GM20000 (cell line): Measurements from ENCODE around the gene REST.
"Not testable (repeated sequence)": the region's sequence is repeated elsewhere in the genome, so short reads cannot be mapped to it uniquely, and the experiment has no call there.

Experiments
- DNase-seq: peaks from one replicate; pipeline ENCODE4 v3.0.0; 2012; ENCODE audit warnings: low spot score
- TF ChIP-seq, protein P1 (sequence below): IDR thresholded peaks from 2 replicates; pipeline ENCODE4 v1.5.1; 2012; ENCODE audit warnings: mild to moderate bottlenecking, control low read depth; ENCODE audit errors: extremely low read depth, missing control alignments

Gene REST

DNA sequence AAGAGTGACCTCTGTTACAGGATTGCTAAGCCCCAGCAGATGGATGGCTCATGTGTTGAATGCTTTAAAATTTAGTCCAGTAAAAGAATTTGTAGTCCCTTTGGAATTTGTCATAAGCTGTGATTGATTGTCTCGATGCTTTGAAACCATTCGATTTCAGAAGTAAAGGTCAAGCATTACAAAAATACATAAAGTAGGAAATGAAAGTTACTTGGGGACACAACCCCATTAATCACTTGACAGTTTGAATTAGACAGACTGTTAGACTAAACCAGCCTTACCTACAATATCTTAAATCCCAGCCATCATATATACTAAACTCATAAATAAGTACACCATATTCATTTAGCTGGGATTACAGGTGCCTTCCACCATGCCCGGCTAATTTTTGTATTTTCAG is 6.6 kb downstream of the REST start:
- no peak for DNase-seq
- TF ChIP-seq, protein P1, sequence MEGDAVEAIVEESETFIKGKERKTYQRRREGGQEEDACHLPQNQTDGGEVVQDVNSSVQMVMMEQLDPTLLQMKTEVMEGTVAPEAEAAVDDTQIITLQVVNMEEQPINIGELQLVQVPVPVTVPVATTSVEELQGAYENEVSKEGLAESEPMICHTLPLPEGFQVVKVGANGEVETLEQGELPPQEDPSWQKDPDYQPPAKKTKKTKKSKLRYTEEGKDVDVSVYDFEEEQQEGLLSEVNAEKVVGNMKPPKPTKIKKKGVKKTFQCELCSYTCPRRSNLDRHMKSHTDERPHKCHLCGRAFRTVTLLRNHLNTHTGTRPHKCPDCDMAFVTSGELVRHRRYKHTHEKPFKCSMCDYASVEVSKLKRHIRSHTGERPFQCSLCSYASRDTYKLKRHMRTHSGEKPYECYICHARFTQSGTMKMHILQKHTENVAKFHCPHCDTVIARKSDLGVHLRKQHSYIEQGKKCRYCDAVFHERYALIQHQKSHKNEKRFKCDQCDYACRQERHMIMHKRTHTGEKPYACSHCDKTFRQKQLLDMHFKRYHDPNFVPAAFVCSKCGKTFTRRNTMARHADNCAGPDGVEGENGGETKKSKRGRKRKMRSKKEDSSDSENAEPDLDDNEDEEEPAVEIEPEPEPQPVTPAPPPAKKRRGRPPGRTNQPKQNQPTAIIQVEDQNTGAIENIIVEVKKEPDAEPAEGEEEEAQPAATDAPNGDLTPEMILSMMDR = no peak

DNA sequence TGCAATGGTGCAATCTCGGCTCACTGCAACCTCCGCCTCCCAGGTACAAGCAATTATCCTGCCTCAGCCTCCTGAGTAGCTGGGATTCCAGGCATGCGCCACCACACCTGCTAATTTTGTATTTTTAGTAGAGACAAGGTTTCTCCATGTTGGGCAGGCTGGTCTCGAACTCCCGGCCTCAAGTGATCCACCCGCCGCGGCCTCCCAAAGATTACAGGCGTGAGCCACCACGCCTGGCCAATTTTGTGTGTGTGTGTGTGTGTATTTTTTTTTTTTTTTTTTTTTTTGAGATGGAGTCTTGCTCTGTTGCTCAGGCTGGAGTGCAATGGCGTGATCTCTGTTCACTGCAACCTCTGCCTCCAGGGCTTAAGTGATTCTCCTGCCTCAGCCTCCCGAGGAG is 7.3 kb downstream of the REST start:
- DNase-seq = not testable (repeated sequence)

DNA sequence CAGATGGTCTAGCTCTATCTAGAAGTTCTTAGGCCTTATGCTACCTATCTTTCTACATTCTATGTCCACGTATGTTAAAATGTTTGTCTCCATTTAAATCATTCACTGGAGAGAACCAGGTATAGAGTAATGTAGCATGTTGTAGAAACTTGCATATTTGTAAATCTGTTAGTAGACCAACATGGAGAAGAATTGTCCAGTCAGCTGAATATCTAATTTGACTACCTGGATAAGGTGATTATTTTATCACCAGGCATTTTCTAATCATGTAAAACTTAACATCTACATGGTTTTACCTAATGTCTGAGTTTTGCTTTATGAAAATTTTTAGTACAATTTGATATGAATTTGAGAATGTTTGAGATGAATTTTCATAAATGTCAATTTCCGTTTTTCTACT is 19.5 kb downstream of the REST start:
- DNase-seq = no peak
- TF ChIP-seq, protein P1 = no peak

GRCh38 chr4:56930638-56931037 is 22.9 kb downstream of the REST start:
- TF ChIP-seq, protein P1 = no peak
- DNase-seq = no peak

- no peak for DNase-seq
- TF ChIP-seq, protein P1 = no peak
These were observed 24.2 kb downstream of the REST start for GRCh38 chr4:56931924-56932323.

GRCh38 chr4:56937262-56937661 is 29.6 kb downstream of the REST start:
- no peak for DNase-seq
- TF ChIP-seq, protein P1 = no peak

DNA sequence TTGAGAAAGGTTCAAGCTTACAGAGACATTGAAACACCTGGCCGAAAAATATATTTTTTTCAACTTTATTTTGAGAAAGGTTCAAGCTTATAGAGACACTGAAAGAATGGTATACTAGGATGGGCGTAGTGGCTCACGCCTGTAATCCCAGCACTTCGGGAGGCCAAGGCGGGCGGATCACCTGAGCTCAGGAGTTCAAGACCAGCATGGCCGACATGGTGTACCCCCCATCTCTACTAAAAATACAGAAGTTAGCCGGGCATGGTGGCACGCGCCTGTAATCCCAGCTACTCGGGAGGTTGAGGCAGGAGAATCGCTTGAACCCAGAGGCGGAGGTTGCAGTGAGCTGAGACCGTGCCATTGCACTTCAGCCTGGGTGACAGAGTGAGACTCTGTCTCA is 32.1 kb downstream of the REST start:
- DNase-seq = not testable (repeated sequence)

DNA sequence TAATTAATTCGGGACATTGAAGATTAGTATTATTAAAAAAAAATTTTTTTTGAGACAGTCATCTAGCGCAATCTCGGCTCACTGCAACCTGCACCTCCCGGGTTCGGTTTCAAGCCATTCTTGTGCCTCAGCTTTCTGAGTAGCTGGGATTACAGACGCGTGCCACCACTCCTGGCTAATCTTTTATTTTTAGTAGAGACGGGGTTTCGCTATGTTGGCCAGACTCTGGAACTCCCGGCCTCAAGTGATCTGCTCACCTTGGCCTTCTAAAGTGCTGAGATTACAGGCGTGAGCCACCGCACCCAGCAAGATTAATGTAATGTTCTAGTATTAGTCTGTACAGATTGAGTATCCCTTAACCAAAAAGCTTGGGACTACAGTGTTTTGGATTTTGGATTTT is 32.7 kb downstream of the REST start:
- TF ChIP-seq, protein P1 = no peak
- no peak for DNase-seq

- TF ChIP-seq, protein P1 = no peak
- DNase-seq = no peak
These were observed 33.3 kb downstream of the REST start for GRCh38 chr4:56940971-56941370.
